CD4-positive, alpha-beta T cell (primary cell): Measurements from ENCODE around the gene SORCS2. TPM values are rescaled to one million over a fixed set of nuclear protein-coding genes. Genes with fewer than 3 reads are reported as not detected.

ENCODE experiments used
- ATAC-seq: fragments of 200-7000 bp; cut with Tn5 transposase; one replicate; pipeline ENCODE4 v1.10.0; 2022; ENCODE audit warnings: mild to moderate bottlenecking; ENCODE audit not compliant: poor library complexity
- CTCF ChIA-PET: fragments of 350-600 bp; sonication (Branson Sonifier 250); formaldehyde crosslinking; loops from one replicate; lab custom pipeline; 2021; ENCODE audit warnings: antibody characterized with exemption, inconsistent platforms; lab: Charles Lee
- POLR2A ChIA-PET: fragments of 350-600 bp; sonication (Branson Sonifier 250); formaldehyde crosslinking; loops from one replicate; lab custom pipeline; 2021; ENCODE audit warnings: antibody characterized with exemption, inconsistent platforms; lab: Charles Lee
- DNase-seq, 14 experiments: peaks; one replicate each; pipeline ENCODE4 v3.0.0-alpha.2; 2013 to 2020; ENCODE audit warnings: mixed read lengths in 2 of 14
- H3K27ac ChIP-seq, 2 donors: one replicate each; pipeline versions ENCODE4 v1.5.1 to v1.7.0; 2013; ENCODE audit warnings: low read length in 2 of 2, low read depth in 1 of 2, mild to moderate bottlenecking in 1 of 2
- H3K27me3 ChIP-seq, 2 experiments: 1 replicate in 1 of 2; 2 replicates in 1 of 2; pipeline versions ENCODE4 v1.6.1 to v1.7.0; 2013; ENCODE audit warnings: low read length in 2 of 2, control low read depth in 1 of 2, mild to moderate bottlenecking in 1 of 2, moderate library complexity in 1 of 2; ENCODE audit not compliant: insufficient read depth in 2 of 2, control insufficient read depth in 1 of 2
- H3K36me3 ChIP-seq: one replicate; pipeline ENCODE4 v1.6.1; 2013; ENCODE audit warnings: low read length, control low read depth; ENCODE audit not compliant: insufficient read depth
- H3K4me1 ChIP-seq: one replicate; pipeline ENCODE4 v1.6.1; 2013; ENCODE audit warnings: low read length, control low read depth; ENCODE audit not compliant: insufficient read depth
- H3K4me3 ChIP-seq: one replicate; pipeline ENCODE4 v1.5.1; 2013; ENCODE audit warnings: mild to moderate bottlenecking, low read length, moderate library complexity
- H3K9me3 ChIP-seq, 2 experiments: 1 replicate in 1 of 2; 2 replicates in 1 of 2; pipeline versions ENCODE4 v1.6.1 to v1.7.0; 2013; ENCODE audit warnings: low read length in 2 of 2, mild to moderate bottlenecking in 2 of 2, control low read depth in 1 of 2, moderate library complexity in 1 of 2; ENCODE audit not compliant: control insufficient read depth in 1 of 2, insufficient read depth in 1 of 2
- H3K27ac Mint-ChIP-seq: one replicate; pipeline ENCODE4 v1.8.0; 2020; ENCODE audit warnings: mixed read lengths
- H3K27me3 Mint-ChIP-seq: one replicate; pipeline ENCODE4 v1.8.0; 2021; ENCODE audit warnings: mixed read lengths
- H3K36me3 Mint-ChIP-seq: one replicate; pipeline ENCODE4 v1.8.0; 2021; ENCODE audit warnings: low read depth, mixed read lengths
- H3K4me1 Mint-ChIP-seq: one replicate; pipeline ENCODE4 v1.8.0; 2021; ENCODE audit warnings: low read depth, mixed read lengths
- H3K4me3 Mint-ChIP-seq: one replicate; pipeline ENCODE4 v1.8.0; 2020; ENCODE audit warnings: mild to moderate bottlenecking, mixed read lengths
- H3K9me3 Mint-ChIP-seq: one replicate; pipeline ENCODE4 v1.8.0; 2020; ENCODE audit warnings: mixed read lengths
- intact Hi-C, 2 experiments: fragments of 100-400 bp; cut with DNase I in 1 of 2; cut with micrococcal nuclease in 1 of 2; formaldehyde crosslinking; loops; one replicate each; pipeline versions ENCODE4 v1.15.1 to v1.9.0; 2023 to 2025; cut with DNase I, micrococcal nuclease
- total RNA-seq, 174 experiments: library from RNA in 2 of 174; stranded (reverse) in 2 of 174; gene quantifications; one replicate each; pipeline ENCODE4 v1.2.3 and lab custom pipeline; 2021 to 2026
- TF ChIP-seq, protein P1 (sequence below): fragments of 200-600 bp; IDR thresholded peaks from one replicate; pipeline ENCODE4 v1.8.0; 2022; ENCODE audit warnings: antibody characterized with exemption, mild to moderate bottlenecking

SORCS2 gene
- total RNA-seq, 2 experiments from 2014 or later = not detected

- intact Hi-C loops = no loop called here
- ATAC-seq (no peak), DNase-seq (no peak)
- ChIA-PET POLR2A (no interaction called here), CTCF (no interaction called here)
- peaks cover 0 to 11% of the 10 kb centered on the region in 2 experiments for H3K9me3 ChIP-seq
- H3K36me3 ChIP-seq = no peaks in the 10 kb centered on the region
- TF ChIP-seq, protein P1, sequence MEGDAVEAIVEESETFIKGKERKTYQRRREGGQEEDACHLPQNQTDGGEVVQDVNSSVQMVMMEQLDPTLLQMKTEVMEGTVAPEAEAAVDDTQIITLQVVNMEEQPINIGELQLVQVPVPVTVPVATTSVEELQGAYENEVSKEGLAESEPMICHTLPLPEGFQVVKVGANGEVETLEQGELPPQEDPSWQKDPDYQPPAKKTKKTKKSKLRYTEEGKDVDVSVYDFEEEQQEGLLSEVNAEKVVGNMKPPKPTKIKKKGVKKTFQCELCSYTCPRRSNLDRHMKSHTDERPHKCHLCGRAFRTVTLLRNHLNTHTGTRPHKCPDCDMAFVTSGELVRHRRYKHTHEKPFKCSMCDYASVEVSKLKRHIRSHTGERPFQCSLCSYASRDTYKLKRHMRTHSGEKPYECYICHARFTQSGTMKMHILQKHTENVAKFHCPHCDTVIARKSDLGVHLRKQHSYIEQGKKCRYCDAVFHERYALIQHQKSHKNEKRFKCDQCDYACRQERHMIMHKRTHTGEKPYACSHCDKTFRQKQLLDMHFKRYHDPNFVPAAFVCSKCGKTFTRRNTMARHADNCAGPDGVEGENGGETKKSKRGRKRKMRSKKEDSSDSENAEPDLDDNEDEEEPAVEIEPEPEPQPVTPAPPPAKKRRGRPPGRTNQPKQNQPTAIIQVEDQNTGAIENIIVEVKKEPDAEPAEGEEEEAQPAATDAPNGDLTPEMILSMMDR = no peak
- no peak overlapping the region for H3K4me3 ChIP-seq
- Mint-ChIP-seq H3K4me3 (no peak overlapping the region), H3K27ac (no peak overlapping the region), H3K9me3 (no peaks in the 10 kb centered on the region), H3K36me3 (no peaks in the 10 kb centered on the region), H3K27me3 (peaks cover 51% of the 10 kb centered on the region), H3K4me1 (no peaks in the 10 kb centered on the region)
- no peaks in the 10 kb centered on the region for H3K4me1 ChIP-seq
- H3K27me3 ChIP-seq = peaks cover 10 to 12% of the 10 kb centered on the region in 2 experiments
- no peak overlapping the region for H3K27ac ChIP-seq
Observed at GRCh38 chr4:7374571-7374970, 182.2 kb downstream of the SORCS2 start.

DNA sequence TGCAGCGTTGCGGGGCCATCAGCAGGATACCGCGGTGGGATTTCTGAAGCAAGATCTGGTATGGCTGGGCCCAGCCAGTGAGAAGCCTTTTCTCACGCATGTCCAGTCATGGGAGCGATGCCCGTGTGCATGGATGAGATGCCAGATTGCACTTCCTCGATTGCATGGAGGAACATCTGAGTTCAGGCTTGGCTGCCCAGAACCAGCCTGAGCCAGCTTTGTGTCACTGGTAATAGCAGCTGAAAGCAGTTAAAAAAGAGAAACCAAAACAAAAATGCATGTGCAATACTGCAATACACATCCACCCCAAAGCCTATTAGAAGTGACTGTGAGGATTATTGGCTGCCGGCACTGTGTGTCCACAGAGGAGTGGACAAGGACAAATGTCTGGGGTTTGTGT, 183.1 kb downstream of the SORCS2 start:
- no peaks in the 10 kb centered on the region for H3K36me3 Mint-ChIP-seq
- Histone ChIP-seq H3K27me3 (peaks cover 18 to 20% of the 10 kb centered on the region in 2 experiments), H3K36me3 (no peaks in the 10 kb centered on the region), H3K4me1 (no peaks in the 10 kb centered on the region), H3K9me3 (peaks cover 0 to 15% of the 10 kb centered on the region in 2 experiments), H3K4me3 (no peak overlapping the region), H3K27ac (no peak overlapping the region)
- no peak overlapping the region for H3K27ac Mint-ChIP-seq
- DNase-seq (no peak), ATAC-seq (no peak)
- peaks cover 53% of the 10 kb centered on the region for H3K27me3 Mint-ChIP-seq
- no peaks in the 10 kb centered on the region for H3K4me1 Mint-ChIP-seq
- CTCF ChIA-PET = interaction anchor here (1.2 kb wide), 1 partner anchor 29 kb away, joined by 3 read pairs; no protein-coding TSS in a partner anchor
- TF ChIP-seq, protein P1 = no peak
- intact Hi-C loops = no loop called here
- no peak overlapping the region for H3K4me3 Mint-ChIP-seq
- H3K9me3 Mint-ChIP-seq = no peaks in the 10 kb centered on the region
- POLR2A ChIA-PET = no interaction called here

DNA sequence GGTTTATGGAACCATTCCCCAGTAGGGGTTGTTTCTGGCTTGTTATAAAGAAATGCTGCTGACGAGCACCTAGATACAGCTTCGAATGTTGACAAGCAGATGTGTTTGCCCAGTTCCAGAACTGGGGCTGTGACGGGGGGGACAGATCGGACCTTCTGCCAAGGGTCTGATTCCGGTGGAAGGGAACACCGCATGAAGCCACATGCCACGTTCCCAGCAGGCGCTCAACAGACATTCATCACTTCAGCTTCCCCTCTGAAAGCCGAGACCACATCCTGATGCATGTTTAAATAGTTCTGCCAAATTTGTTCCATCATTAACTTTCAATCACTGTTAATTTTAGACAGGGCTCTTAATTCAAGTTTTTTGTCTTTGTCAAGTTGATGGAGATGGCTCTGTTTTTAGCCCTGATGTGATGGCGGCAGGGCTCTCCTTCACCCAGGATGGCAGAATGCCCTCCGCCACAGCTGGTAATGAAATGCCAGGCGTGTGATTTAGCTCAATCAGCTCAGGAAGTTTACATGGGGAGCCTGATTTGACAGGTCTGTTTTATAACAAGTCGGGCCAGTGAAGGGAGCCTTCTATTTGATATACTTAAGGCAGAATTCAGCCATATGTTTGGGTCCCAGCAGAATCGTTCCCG, 185.0 kb downstream of the SORCS2 start:
- Histone ChIP-seq H3K36me3 (no peaks in the 10 kb centered on the region), H3K4me3 (no peak overlapping the region), H3K4me1 (no peaks in the 10 kb centered on the region), H3K27me3 (peaks cover 24 to 25% of the 10 kb centered on the region in 2 experiments), H3K9me3 (peaks cover 0 to 15% of the 10 kb centered on the region in 2 experiments), H3K27ac (no peak overlapping the region)
- TF ChIP-seq, protein P1 = no peak
- ATAC-seq = no peak
- Mint-ChIP-seq H3K27ac (no peak overlapping the region), H3K4me3 (no peak overlapping the region), H3K9me3 (no peaks in the 10 kb centered on the region), H3K4me1 (no peaks in the 10 kb centered on the region), H3K27me3 (peaks cover 60% of the 10 kb centered on the region), H3K36me3 (no peaks in the 10 kb centered on the region)
- POLR2A ChIA-PET = no interaction called here
- CTCF ChIA-PET = no interaction called here
- intact Hi-C loops = no loop called here
- no peak for DNase-seq
